ENCODE data around the gene GRID1. TPM values are rescaled to one million over a fixed set of nuclear protein-coding genes. Genes with fewer than 3 reads are reported as not detected.

GRID1 gene
- total RNA-seq, 1 experiment from 2014 or later = 5.6 TPM

DNA sequence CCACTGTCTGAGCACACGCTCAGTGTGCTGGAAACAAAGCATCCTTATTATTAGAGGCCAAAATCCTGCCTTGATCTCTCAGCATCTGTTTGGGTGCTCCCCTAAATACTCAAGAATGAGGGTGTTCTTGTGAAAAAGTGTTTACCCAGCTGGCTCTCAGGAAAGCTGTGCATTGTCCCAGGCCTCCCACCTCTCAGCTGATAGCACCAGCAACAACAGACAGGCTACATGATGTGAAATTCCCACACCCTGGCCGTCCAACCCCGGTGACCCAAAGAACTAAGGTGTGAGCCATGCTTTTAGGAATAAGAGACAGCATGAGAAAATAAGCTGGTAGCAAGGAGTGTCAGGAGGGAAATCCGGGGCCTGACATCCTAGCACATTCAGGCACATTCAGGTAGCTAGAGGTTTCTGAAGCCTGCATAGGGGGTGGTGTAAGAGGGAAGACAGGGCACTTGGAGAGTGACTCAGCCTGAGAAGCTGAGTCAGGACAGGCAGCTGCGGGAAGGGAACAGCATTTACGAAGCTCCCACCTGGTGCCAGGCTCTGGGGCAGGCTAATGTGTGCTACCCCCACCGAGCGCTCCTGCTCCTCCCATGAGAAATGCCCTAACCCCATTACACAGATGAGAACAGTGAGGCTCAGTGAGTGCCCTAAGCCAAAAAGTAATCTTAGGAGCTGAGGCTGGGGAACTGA, 205.6 kb downstream of the GRID1 start (continued):
- TF ChIP-seq REST (IDR thresholded peaks at IDR 0.05; ENCODE audit: low read depth) = no peak
- TF ChIP-seq CEBPB (IDR thresholded peaks at IDR 0.05; ENCODE audit: low read depth) = no peak
- no peak for TF ChIP-seq SIN3A (IDR thresholded peaks at IDR 0.05; ENCODE audit: low read depth)
- no peak for TF ChIP-seq YY1 (IDR thresholded peaks at IDR 0.05; ENCODE audit: extremely low read depth, insufficient replicate concordance, low read depth, low read length)
- TF ChIP-seq POLR2AphosphoS5 (IDR thresholded peaks at IDR 0.05; ENCODE audit: low read depth, low read length) = no peak
- no peak for TF ChIP-seq RAD21 (IDR thresholded peaks at IDR 0.05; ENCODE audit: low read depth)

DNA sequence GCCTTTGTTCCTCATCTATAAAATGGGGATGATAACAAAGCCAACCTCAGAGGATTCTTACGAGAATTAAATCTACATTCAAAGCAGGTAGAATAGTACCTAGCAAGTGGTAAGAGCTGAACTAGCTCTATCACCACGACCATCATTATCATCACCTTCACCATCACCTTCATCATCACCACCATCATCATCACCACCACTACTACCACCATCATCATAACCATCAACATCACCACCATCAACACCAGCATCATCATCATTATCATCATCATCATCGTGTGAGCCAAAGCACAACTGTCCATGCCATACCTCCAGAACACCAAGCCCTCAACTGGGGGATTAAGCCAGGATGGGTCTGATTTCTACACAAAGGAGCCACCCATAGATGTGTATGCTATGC, 206.8 kb downstream of the GRID1 start:
- ChIA-PET CTCF (no interaction called here), RAD21 (ENCODE audit: low non-redundant PET in 1 of 2, low total read pairs in 2 of 2, uncharacterized antibody in 2 of 2, unreplicated experiment in 2 of 2) (no interaction called here), POLR2A (no interaction called here)
- Histone ChIP-seq H3K4me3 (replicated peaks in 1 of 2; ENCODE audit: low read depth in 1 of 2, low read length in 2 of 2) (no peak overlapping the region), H3K27ac (ENCODE audit: low read depth, low read length) (no peak overlapping the region), H3K79me2 (ENCODE audit: insufficient read depth, low read length) (no peaks in the 10 kb centered on the region), H3K4me2 (ENCODE audit: low read length) (no peak overlapping the region), H3K9me2 (ENCODE audit: insufficient read depth) (no peaks in the 10 kb centered on the region), H3K27me3 (ENCODE audit: insufficient read depth, low read length) (no peaks in the 10 kb centered on the region), H3K4me1 (ENCODE audit: control insufficient read depth in 1 of 2, insufficient read depth in 2 of 2, low read length in 2 of 2) (peaks cover 0 to 5% of the 10 kb centered on the region in 2 experiments; a peak in 1 of 4 replicates), H3K9me3 (ENCODE audit: control insufficient read depth in 1 of 2, insufficient read depth in 1 of 2, low read depth in 1 of 2, low read length in 2 of 2) (no peaks in the 10 kb centered on the region), H4K20me1 (ENCODE audit: insufficient read depth) (no peaks in the 10 kb centered on the region), H2AFZ (ENCODE audit: low read depth, low read length, poor library complexity, severe bottlenecking) (no peak overlapping the region), H3K9ac (ENCODE audit: low read length) (no peak overlapping the region), H3K36me3 (ENCODE audit: control insufficient read depth in 1 of 2, insufficient read depth in 2 of 2, low read length in 2 of 2) (no peaks in the 10 kb centered on the region)
- BruUV-seq (replicated peaks) = no TSS peak
- intact Hi-C loops (cut with micrococcal nuclease) = no loop called here
- TF ChIP-seq POLR2AphosphoS5 (IDR thresholded peaks at IDR 0.05; ENCODE audit: low read depth, low read length) (no peak), YY1 (IDR thresholded peaks at IDR 0.05; ENCODE audit: extremely low read depth, insufficient replicate concordance, low read depth, low read length) (no peak), SRF (IDR thresholded peaks at IDR 0.05; ENCODE audit: low read depth) (no peak), JUND (IDR thresholded peaks at IDR 0.05) (no peak), ZFX (IDR thresholded peaks at IDR 0.05) (no peak), EGR1 (IDR thresholded peaks at IDR 0.05; ENCODE audit: low read depth) (no peak), SIN3A (IDR thresholded peaks at IDR 0.05; ENCODE audit: low read depth) (no peak), FOSL1 (IDR thresholded peaks at IDR 0.05; ENCODE audit: low read depth) (no peak), POLR2A (IDR thresholded peaks at IDR 0.05; ENCODE audit: borderline replicate concordance, extremely low read depth, insufficient read depth, insufficient read length) (no peak), ZNF274 (IDR thresholded peaks at IDR 0.05; ENCODE audit: low read depth, low read length) (no peak), EZH2 (IDR thresholded peaks at IDR 0.05) (no peak), TCF7L2 (IDR thresholded peaks at IDR 0.05; ENCODE audit: borderline replicate concordance, extremely low read depth, insufficient read depth, insufficient read length) (no peak), SP1 (IDR thresholded peaks at IDR 0.05; ENCODE audit: low read depth) (no peak)
- TF ChIP-seq, protein P1, sequence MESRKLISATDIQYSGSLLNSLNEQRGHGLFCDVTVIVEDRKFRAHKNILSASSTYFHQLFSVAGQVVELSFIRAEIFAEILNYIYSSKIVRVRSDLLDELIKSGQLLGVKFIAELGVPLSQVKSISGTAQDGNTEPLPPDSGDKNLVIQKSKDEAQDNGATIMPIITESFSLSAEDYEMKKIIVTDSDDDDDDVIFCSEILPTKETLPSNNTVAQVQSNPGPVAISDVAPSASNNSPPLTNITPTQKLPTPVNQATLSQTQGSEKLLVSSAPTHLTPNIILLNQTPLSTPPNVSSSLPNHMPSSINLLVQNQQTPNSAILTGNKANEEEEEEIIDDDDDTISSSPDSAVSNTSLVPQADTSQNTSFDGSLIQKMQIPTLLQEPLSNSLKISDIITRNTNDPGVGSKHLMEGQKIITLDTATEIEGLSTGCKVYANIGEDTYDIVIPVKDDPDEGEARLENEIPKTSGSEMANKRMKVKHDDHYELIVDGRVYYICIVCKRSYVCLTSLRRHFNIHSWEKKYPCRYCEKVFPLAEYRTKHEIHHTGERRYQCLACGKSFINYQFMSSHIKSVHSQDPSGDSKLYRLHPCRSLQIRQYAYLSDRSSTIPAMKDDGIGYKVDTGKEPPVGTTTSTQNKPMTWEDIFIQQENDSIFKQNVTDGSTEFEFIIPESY (IDR thresholded peaks at IDR 0.05; ENCODE audit: extremely low read depth, insufficient replicate concordance, low read length) = no peak
- ATAC-seq (no peak), DNase-seq (ENCODE audit: low read depth, low spot score) (no peak)

Data from HCT116 (cell line).